Endothelial cell of umbilical vein (primary cell): ENCODE results near the gene FSTL1. TPM values are rescaled to one million over a fixed set of nuclear protein-coding genes. Genes with fewer than 3 reads are reported as not detected.
A peak's percentile ranks its signal among the peaks of the same experiment; 100 is the strongest.

ENCODE experiments used
- BruUV-seq: library from RNA; stranded (reverse); fragments of 400-500 nt; replicated peaks from 2 replicates; lab custom pipeline; 2021; lab: Mats Ljungman, UMichigan
- CTCF ChIA-PET: fragments of 300-600, 350-600 bp; sonication (Branson Sonifier 250); formaldehyde crosslinking; loops from one replicate; lab custom pipeline; 2021; ENCODE audit warnings: antibody characterized with exemption, inconsistent platforms; lab: Charles Lee
- POLR2A ChIA-PET: fragments of 300-600, 350-600 bp; sonication (Branson Sonifier 250); formaldehyde crosslinking; loops from one replicate; lab custom pipeline; 2021; ENCODE audit warnings: antibody characterized with exemption, inconsistent platforms; lab: Charles Lee
- DNase-seq: peaks from one replicate; pipeline ENCODE4 v3.0.0-alpha.2; 2011; ENCODE audit warnings: low read depth, low spot score
- FAIRE-seq: peaks from 2 replicates; lab custom pipeline; 2011; peaks lifted over from hg19 to GRCh38; lab: Jason Lieb, UNC
- H2AFZ ChIP-seq: 2 replicates; pipeline ENCODE4 v1.6.0; 2012; ENCODE audit warnings: low read depth, low read length, control low read depth, inconsistent platforms
- H3K27ac ChIP-seq: 2 replicates; pipeline ENCODE4 v1.5.1; 2011; ENCODE audit warnings: low read depth, mild to moderate bottlenecking, control low read depth, low read length, moderate library complexity; ENCODE audit not compliant: insufficient read depth
- H3K27me3 ChIP-seq, 2 experiments: 2 replicates each; pipeline versions ENCODE4 v1.6.0 to v1.6.1; 2011; ENCODE audit warnings: low read length in 2 of 2, mixed read lengths in 1 of 2; ENCODE audit not compliant: control insufficient read depth in 2 of 2, insufficient read depth in 2 of 2
- H3K36me3 ChIP-seq, 2 experiments: 2 replicates in 1 of 2; 3 replicates in 1 of 2; pipeline ENCODE4 v1.5.1; 2011; ENCODE audit warnings: low read length in 2 of 2, mild to moderate bottlenecking in 1 of 2, moderate library complexity in 1 of 2; ENCODE audit not compliant: control insufficient read depth in 2 of 2, insufficient read depth in 2 of 2; ENCODE audit errors: extremely low read depth in 1 of 2
- H3K4me1 ChIP-seq: 3 replicates; pipeline ENCODE4 v1.5.1; 2011; ENCODE audit warnings: mild to moderate bottlenecking, low read length; ENCODE audit not compliant: control insufficient read depth, insufficient read depth; ENCODE audit errors: extremely low read depth
- H3K4me2 ChIP-seq: 2 replicates; pipeline ENCODE4 v1.6.1; 2011; ENCODE audit warnings: low read length, control low read depth, mixed read lengths; ENCODE audit not compliant: insufficient read depth
- H3K4me3 ChIP-seq, 3 experiments: fragments of 200-600 bp in 1 of 3; sonication (generic), shearing (Covaris generic) in 1 of 3; replicated peaks in 1 of 3; 2 replicates each; pipeline ENCODE4 v1.5.1; 2011 to 2016; ENCODE audit warnings: control low read depth in 3 of 3, low read length in 3 of 3, mild to moderate bottlenecking in 2 of 3, inconsistent platforms in 1 of 3, low read depth in 1 of 3, moderate library complexity in 1 of 3; ENCODE audit not compliant: insufficient read depth in 1 of 3
- H3K79me2 ChIP-seq: 2 replicates; pipeline ENCODE4 v1.6.0; 2012; ENCODE audit warnings: low read length, inconsistent platforms; ENCODE audit not compliant: control insufficient read depth, insufficient read depth
- H3K9ac ChIP-seq: replicated peaks from 2 replicates; pipeline ENCODE3; 2011; ENCODE audit warnings: low read length, control low read depth; ENCODE audit not compliant: insufficient read depth; ENCODE audit errors: extremely low read depth
- H3K9me1 ChIP-seq: replicated peaks from 3 replicates; pipeline ENCODE4 v1.6.0; 2011; ENCODE audit warnings: mild to moderate bottlenecking, low read length; ENCODE audit not compliant: control insufficient read depth, insufficient read depth; ENCODE audit errors: extremely low read depth
- H3K9me3 ChIP-seq: replicated peaks from 2 replicates; pipeline ENCODE4 v1.5.1; 2012; ENCODE audit warnings: low read length, inconsistent platforms; ENCODE audit not compliant: control insufficient read depth, insufficient read depth
- H4K20me1 ChIP-seq: replicated peaks from 2 replicates; pipeline ENCODE3; 2011; ENCODE audit warnings: mild to moderate bottlenecking, low read length; ENCODE audit not compliant: control insufficient read depth, insufficient read depth; ENCODE audit errors: extremely low read depth
- CTCF ChIP-seq, 2 donors: IDR thresholded peaks; 1 replicate in 1 of 2; 2 replicates in 1 of 2; pipeline ENCODE4 v1.5.1; 2011; ENCODE audit warnings: low read length in 2 of 2, mild to moderate bottlenecking in 2 of 2, moderate library complexity in 2 of 2, control low read depth in 1 of 2, inconsistent platforms in 1 of 2, low read depth in 1 of 2; ENCODE audit not compliant: insufficient read depth in 1 of 2; ENCODE audit errors: extremely low read depth in 1 of 2
- FOS ChIP-seq: IDR thresholded peaks from 2 replicates; pipeline ENCODE4 v1.6.1; 2011; ENCODE audit warnings: mild to moderate bottlenecking, low read length, moderate library complexity, borderline replicate concordance; ENCODE audit not compliant: insufficient read depth
- GATA2 ChIP-seq: IDR thresholded peaks from 2 replicates; pipeline ENCODE4 v1.7.0; 2011; ENCODE audit warnings: low read depth, mild to moderate bottlenecking, moderate library complexity, mixed read lengths, low read length; ENCODE audit not compliant: insufficient read length, insufficient read depth
- JUN ChIP-seq: IDR thresholded peaks from 2 replicates; pipeline ENCODE4 v1.6.1; 2011; ENCODE audit warnings: borderline replicate concordance, low read depth; ENCODE audit not compliant: insufficient read length, insufficient read depth
- MYC ChIP-seq: IDR thresholded peaks from one replicate; pipeline ENCODE4 v1.6.1; 2011; ENCODE audit warnings: mild to moderate bottlenecking, low read depth, low read length
- POLR2A ChIP-seq: IDR thresholded peaks from 2 replicates; pipeline ENCODE4 v1.6.1; 2012; ENCODE audit warnings: low read depth, mild to moderate bottlenecking, control low read depth, low read length
- POLR2AphosphoS5 ChIP-seq: IDR thresholded peaks from 2 replicates; pipeline ENCODE4 v1.6.1; 2012; ENCODE audit warnings: low read depth, mild to moderate bottlenecking, control low read depth, low read length, moderate library complexity; ENCODE audit not compliant: insufficient read depth
- dilution Hi-C: fragments of 300-500 bp; cut with MboI; formaldehyde crosslinking; loops from one replicate; pipeline ENCODE4 v1.15.0; 2019; ENCODE audit warnings: low sequenced_read_pairs; ENCODE audit not compliant: extremely low pct_ligation_motif_present
- intact Hi-C: fragments of 100-400 bp; cut with micrococcal nuclease; formaldehyde crosslinking; loops from one replicate; pipeline ENCODE4 v1.10.0; 2022
- polyA plus RNA-seq, 4 experiments: library from polyadenylated mRNA; depleted of rRNA in 3 of 4; stranded (reverse) in 3 of 4; unstranded in 1 of 4; fragments of >200 nt; gene quantifications; 2 replicates each; pipeline versions ENCODE4 v1.2.1 to v1.2.3, GENCODE V29; 2011 to 2012; ENCODE audit warnings: missing spikeins in 1 of 4
- total RNA-seq: library from RNA; stranded (reverse); gene quantifications from 2 replicates; pipeline ENCODE4 v1.2.3, GENCODE V29; 2021

The FSTL1 gene
- total and polyA plus RNA-seq, 2 donors (not counting 3 experiments of a cell fraction or from before 2014, with no cell fraction given) = 235 to 562 TPM

DNA sequence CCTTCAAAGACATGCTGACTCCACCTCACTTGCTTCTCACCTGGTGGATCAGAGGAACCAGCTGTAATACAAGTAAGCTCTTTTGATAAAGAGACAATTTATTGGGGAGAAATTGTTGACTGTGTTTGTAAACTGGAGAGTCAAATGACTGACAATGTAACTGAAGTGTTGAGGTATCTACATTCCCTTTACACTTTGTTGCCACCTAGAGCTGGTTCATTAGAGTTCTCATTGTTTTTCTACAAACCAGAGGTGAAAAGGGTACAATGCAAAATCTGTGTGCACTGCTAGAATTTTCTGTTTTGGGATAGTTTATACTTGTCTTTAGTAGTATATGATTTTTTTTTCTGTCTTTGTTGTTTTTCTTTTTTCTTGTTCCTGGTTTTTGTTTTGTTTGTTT lies 93.0 kb downstream of the FSTL1 start:
- Histone ChIP-seq H3K4me2 (no peak overlapping the region), H3K9me1 (no peaks in the 10 kb centered on the region), H3K9ac (no peak overlapping the region), H3K27ac (no peak overlapping the region), H4K20me1 (no peaks in the 10 kb centered on the region), H3K4me1 (no peaks in the 10 kb centered on the region), H3K27me3 (peaks cover 14 to 38% of the 10 kb centered on the region in 2 experiments), H3K36me3 (no peaks in the 10 kb centered on the region), H3K9me3 (no peaks in the 10 kb centered on the region), H2AFZ (no peak overlapping the region), H3K4me3 (no peak overlapping the region), H3K79me2 (no peaks in the 10 kb centered on the region)
- CTCF ChIA-PET = interaction anchor here (1.1 to 1.9 kb wide), 3 partner anchors 9 to 113 kb away, joined by 4 to 8 read pairs (median 5); partner anchors contain the start of gene LRRC58
- DNase-seq (no peak), FAIRE-seq (peak; percentile 21)
- no TSS peak for BruUV-seq
- intact Hi-C loops (no loop called here), dilution Hi-C loops (no loop called here)
- no peak for TF ChIP-seq MYC
- TF ChIP-seq CTCF (IDR thresholded peaks at IDR 0.05; ENCODE audit: extremely low read depth in 1 of 2, insufficient read depth in 1 of 2, low read depth in 1 of 2, low read length in 2 of 2) = no peak
- no peak for TF ChIP-seq JUN
- POLR2A ChIA-PET = no interaction called here

- TF ChIP-seq JUN (no peak), GATA2 (no peak), FOS (no peak), POLR2AphosphoS5 (no peak), POLR2A (no peak), MYC (no peak)
- Histone ChIP-seq H3K4me1 (no peaks in the 10 kb centered on the region), H3K9me1 (no peaks in the 10 kb centered on the region), H3K27ac (no peak overlapping the region), H3K9me3 (no peaks in the 10 kb centered on the region), H3K4me2 (no peak overlapping the region), H3K9ac (no peak overlapping the region), H2AFZ (no peak overlapping the region), H3K4me3 (no peak overlapping the region), H3K27me3 (peaks cover 16 to 25% of the 10 kb centered on the region in 2 experiments), H3K79me2 (no peaks in the 10 kb centered on the region), H3K36me3 (no peaks in the 10 kb centered on the region), H4K20me1 (no peaks in the 10 kb centered on the region)
- no peak for FAIRE-seq
- dilution Hi-C loops = no loop called here
- no peak for DNase-seq
- intact Hi-C loops = no loop called here
- BruUV-seq = no TSS peak
- POLR2A ChIA-PET = no interaction called here
- CTCF ChIA-PET = interaction anchor here (1.0 to 1.4 kb wide), 2 partner anchors 11 to 16 kb away, joined by 3 read pairs; no protein-coding TSS in a partner anchor
Observed at GRCh38 chr3:120355486-120355885, 95.3 kb downstream of the FSTL1 start.
